Subcutaneous adipose tissue (tissue), 4 donors: ENCODE data around the gene PLCH2. TPM values are rescaled to one million over a fixed set of nuclear protein-coding genes. Genes with fewer than 3 reads are reported as not detected.

Source experiments
- CTCF ChIP-seq: fragments of 450-650 bp; IDR thresholded peaks from one replicate; pipeline ENCODE4 v1.5.1; 2016; ENCODE audit warnings: low read depth, mild to moderate bottlenecking, control low read depth, antibody characterized with exemption, moderate library complexity
- total RNA-seq, 4 donors: library from RNA; depleted of rRNA; stranded (reverse); fragments of >200 nt; gene quantifications; one replicate each; pipeline ENCODE4 v1.1.0, GENCODE V29; 2016

Gene PLCH2
- total RNA-seq, 4 donors from 2014 or later: 0.22 to 0.68 TPM; not detected in 2

- TF ChIP-seq CTCF: no peak
These were observed 61.7 kb downstream of the PLCH2 start for GRCh38 chr1:2537784-2538115.

DNA sequence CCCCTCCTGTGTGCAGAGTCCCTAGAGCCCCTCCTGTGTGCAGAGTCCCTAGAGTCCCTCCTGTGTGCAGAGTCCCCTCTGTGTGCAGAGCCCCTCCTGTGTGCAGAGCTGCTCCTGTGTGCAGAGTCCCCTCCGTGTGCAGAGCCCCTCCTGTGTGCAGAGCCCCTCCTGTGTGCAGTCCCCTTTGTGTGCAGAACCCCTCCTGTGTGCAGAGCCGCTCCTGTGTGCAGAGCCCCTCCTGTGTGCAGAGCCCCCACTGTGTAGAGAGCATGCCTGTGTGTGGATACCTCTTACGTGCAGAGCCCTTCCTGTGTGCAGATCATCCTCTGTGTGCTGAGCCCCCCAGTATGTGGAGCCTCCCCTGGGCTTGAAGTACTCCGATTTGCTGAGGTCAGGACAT lies 62.3 kb downstream of the PLCH2 start:
- TF ChIP-seq CTCF: no peak

DNA sequence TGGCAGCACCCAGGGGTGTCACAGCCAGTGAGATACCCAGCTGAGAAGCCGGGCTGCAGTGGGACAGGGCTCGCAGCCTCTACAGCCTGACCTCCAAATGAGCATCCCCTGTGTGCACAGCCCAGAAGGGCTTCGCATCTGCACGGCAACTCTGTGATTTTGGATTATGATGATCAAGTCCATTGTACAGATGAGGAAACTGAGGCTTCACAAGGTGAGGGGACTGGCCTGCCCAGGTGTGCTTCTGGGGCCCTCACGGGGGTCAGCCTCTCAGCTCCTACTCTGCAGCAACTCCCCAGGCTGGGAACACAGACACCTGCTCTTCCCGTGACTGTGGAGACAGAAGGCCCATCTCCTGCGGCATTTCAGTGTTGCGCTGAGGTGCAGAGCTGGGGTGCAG lies 62.8 kb downstream of the PLCH2 start:
- no peak for TF ChIP-seq CTCF

- no peak for TF ChIP-seq CTCF
These were observed 63.3 kb downstream of the PLCH2 start for GRCh38 chr1:2539312-2539907.

DNA sequence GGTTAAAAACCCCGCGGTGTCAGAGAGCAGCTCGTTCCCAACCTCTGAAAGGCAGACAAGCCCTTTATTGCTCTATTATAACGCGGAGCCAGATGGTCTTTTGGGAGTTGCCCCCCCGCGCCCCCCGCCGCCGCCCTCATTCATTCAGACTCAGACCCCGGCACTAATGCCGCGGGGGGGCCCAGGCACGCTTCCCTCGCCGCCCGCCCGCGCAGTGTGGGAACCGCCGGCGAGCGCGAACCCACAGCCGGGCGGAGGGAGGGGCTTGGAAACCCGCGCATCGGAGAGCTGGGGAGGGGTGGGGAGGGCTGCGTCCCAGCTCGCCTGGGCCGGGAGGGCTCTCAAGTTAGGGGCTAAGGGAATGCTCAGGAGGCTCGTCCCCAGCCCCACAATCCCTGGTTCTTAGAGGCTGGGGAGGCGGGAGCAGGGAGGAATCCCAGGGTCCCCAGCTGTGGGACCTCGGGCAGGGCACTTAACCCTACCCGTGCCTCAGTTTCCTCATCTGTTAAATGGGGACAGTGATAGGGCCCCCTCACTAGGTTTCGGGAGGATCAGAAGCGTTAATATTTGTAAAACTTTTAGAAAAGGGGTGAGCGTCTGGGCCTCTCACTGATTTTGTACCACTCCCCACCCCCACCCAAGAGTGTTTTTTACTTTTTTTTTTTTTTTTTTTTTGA lies 64.9 kb downstream of the PLCH2 start:
- TF ChIP-seq CTCF: no peak

GRCh38 chr1:2541619-2542245 lies 65.6 kb downstream of the PLCH2 start:
- no peak for TF ChIP-seq CTCF

GRCh38 chr1:2542246-2542915 lies 66.3 kb downstream of the PLCH2 start:
- TF ChIP-seq CTCF: no peak
